Measurements from ENCODE around the gene TLX2. TPM values are rescaled to one million over a fixed set of nuclear protein-coding genes. Genes with fewer than 3 reads are reported as not detected.

The TLX2 gene
- total RNA-seq, 1 experiment from 2014 or later: 0.68 TPM

DNA sequence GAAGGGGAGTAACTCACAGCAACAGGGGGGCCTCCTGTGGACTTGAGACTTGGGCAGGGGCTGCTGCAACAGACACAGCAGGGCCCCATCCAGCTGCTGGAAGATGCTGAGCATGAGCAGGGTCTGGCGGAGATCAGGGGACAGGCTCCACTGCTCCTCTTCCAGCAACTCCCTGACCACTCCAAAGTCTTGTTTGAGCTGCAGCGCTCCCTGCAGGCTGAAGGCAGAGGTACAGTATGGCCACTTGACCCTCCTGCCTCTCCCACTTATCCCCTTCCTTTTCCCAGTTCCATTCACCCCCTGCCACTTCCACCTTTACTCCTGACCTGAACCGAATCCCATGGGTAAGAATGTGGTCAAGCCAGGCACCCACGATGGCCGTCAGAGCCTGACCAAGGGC, 39.4 kb upstream of the TLX2 start:
- Mint-ChIP-seq H3K4me3 (ENCODE audit: unreplicated experiment) (no peak overlapping the region), H3K4me1 (ENCODE audit: low read depth, unreplicated experiment) (peaks cover 8% of the 10 kb centered on the region), H3K27ac (ENCODE audit: unreplicated experiment) (no peak overlapping the region), H3K27me3 (ENCODE audit: insufficient read depth, unreplicated experiment) (no peaks in the 10 kb centered on the region), H3K9me3 (ENCODE audit: unreplicated experiment) (no peaks in the 10 kb centered on the region), H3K36me3 (ENCODE audit: insufficient read depth, unreplicated experiment) (peaks cover 61% of the 10 kb centered on the region)
- no peak overlapping the region for H3K4me3 ChIP-seq (ENCODE audit: low read depth, low read length)
- POLR2A ChIA-PET: no interaction called here
- CTCF ChIA-PET: no interaction called here
- no peaks in the 10 kb centered on the region for H3K9me3 ChIP-seq
- intact Hi-C loops (cut with micrococcal nuclease; ENCODE audit: unreplicated experiment): no loop called here
- no peaks in the 10 kb centered on the region for H3K27me3 ChIP-seq (replicated peaks; ENCODE audit: control insufficient read depth, insufficient read depth, low read length)
- TF ChIP-seq, protein P1, sequence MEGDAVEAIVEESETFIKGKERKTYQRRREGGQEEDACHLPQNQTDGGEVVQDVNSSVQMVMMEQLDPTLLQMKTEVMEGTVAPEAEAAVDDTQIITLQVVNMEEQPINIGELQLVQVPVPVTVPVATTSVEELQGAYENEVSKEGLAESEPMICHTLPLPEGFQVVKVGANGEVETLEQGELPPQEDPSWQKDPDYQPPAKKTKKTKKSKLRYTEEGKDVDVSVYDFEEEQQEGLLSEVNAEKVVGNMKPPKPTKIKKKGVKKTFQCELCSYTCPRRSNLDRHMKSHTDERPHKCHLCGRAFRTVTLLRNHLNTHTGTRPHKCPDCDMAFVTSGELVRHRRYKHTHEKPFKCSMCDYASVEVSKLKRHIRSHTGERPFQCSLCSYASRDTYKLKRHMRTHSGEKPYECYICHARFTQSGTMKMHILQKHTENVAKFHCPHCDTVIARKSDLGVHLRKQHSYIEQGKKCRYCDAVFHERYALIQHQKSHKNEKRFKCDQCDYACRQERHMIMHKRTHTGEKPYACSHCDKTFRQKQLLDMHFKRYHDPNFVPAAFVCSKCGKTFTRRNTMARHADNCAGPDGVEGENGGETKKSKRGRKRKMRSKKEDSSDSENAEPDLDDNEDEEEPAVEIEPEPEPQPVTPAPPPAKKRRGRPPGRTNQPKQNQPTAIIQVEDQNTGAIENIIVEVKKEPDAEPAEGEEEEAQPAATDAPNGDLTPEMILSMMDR (IDR thresholded peaks at IDR 0.05; ENCODE audit: insufficient read depth in 1 of 2, low read depth in 1 of 2, low read length in 1 of 2, severe bottlenecking in 1 of 2, unreplicated experiment in 1 of 2): peak; percentile 14 to 37
- DNase-seq: no peak
- no TSS peak for BruUV-seq (replicated peaks)
- peaks cover 4% of the 10 kb centered on the region; the same call in 1 of the 2 replicates for H3K4me1 ChIP-seq
- H3K36me3 ChIP-seq (ENCODE audit: control insufficient read depth, insufficient read depth, low read length): no peaks in the 10 kb centered on the region

DNA sequence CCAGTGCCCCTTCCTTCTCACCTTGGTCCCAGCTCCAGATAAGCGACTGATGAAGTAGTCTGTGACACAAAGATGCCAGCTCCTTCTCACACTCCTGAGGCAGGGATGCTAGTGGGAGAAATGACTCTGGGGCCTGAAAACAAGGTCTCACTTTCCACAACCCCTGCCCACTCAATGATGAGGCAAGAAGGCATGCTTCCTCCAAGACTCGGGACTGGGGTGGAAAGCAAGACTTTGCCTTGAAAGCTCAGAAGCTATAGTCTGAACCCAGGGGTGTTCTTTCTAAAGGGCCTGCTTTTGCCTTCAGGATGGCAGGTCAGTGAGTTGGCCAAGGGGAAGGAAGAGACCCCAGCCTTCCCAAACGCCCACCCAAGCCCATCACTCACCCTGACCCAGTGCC, 32.8 kb upstream of the TLX2 start:
- Mint-ChIP-seq H3K27ac (ENCODE audit: unreplicated experiment) (peak overlapping the region; percentile 90), H3K4me1 (ENCODE audit: low read depth, unreplicated experiment) (peaks cover 18% of the 10 kb centered on the region), H3K27me3 (ENCODE audit: insufficient read depth, unreplicated experiment) (no peaks in the 10 kb centered on the region), H3K36me3 (ENCODE audit: insufficient read depth, unreplicated experiment) (peaks cover 70% of the 10 kb centered on the region), H3K9me3 (ENCODE audit: unreplicated experiment) (no peaks in the 10 kb centered on the region), H3K4me3 (ENCODE audit: unreplicated experiment) (peak overlapping the region; percentile 82)
- ChIA-PET POLR2A (interaction anchor here (0.8 to 1.8 kb wide), 3 partner anchors 18 to 23 kb away, joined by 3 to 7 read pairs (median 3); partner anchors contain the start of genes LBX2 and WBP1), CTCF (interaction anchor here (1.7 to 2.0 kb wide), 2 partner anchors 22 to 51 kb away, joined by 6 to 8 read pairs; no protein-coding TSS in a partner anchor)
- Histone ChIP-seq H3K36me3 (ENCODE audit: control insufficient read depth, insufficient read depth, low read length) (peaks cover 3% of the 10 kb centered on the region; the same call in 1 of the 2 replicates), H3K9me3 (no peaks in the 10 kb centered on the region), H3K27me3 (replicated peaks; ENCODE audit: control insufficient read depth, insufficient read depth, low read length) (no peaks in the 10 kb centered on the region), H3K4me1 (peaks cover 8% of the 10 kb centered on the region), H3K4me3 (ENCODE audit: low read depth, low read length) (peak overlapping the region; percentile 76)
- intact Hi-C loops (cut with micrococcal nuclease; ENCODE audit: unreplicated experiment): no loop called here
- BruUV-seq (replicated peaks): no TSS peak
- TF ChIP-seq, protein P1 (IDR thresholded peaks at IDR 0.05; ENCODE audit: insufficient read depth in 1 of 2, low read depth in 1 of 2, low read length in 1 of 2, severe bottlenecking in 1 of 2, unreplicated experiment in 1 of 2): no peak
- no peak for DNase-seq

DNA sequence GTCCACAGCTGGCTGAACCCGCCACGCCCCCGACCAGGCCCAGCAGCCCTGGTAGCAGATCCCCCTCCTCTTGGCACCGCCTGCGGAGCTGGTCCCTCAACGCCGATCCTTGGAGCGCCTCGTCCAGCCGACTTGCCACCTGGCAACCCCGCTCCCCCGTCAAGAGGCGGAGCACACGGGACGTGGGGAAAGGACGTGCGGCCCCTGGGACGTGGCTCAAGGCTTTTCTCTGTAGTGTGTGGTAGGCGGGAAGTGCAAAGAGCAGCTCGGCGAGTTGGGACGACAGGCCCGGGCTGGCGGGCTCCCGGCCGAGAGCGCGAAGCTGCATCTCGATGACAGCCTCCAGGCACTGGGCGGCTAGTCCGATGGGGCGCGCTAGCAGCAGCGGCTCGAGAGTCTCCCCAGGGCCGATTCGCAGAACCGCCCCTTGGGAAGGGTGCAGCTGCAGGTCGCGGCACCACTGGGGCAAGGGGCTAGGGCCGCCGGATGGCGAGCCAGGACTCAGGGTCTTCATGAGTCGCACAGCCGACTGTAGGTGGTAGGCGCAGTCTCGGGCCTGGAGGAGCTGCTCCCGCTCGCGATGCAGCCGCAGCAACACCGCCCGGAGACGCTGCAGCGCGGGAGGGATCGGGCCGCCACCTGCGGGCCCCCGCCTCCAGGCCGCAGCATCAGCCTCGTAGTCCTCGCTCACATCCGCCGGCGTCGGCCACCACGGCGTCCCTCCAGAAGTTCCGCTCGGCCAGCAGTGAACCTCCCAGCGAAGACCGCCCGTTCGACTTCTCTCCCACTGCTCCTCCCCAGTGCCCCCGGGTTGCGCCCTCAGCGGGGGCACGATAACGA, 32.1 kb upstream of the TLX2 start:
- BruUV-seq (replicated peaks): no TSS peak
- H3K9me3 Mint-ChIP-seq (ENCODE audit: unreplicated experiment): no peaks in the 10 kb centered on the region
- peaks cover 8% of the 10 kb centered on the region for H3K4me1 ChIP-seq
- intact Hi-C loops (cut with micrococcal nuclease; ENCODE audit: unreplicated experiment): loop anchor here (2.0 kb wide), 1 partner anchor 67 kb away; no protein-coding TSS in a partner anchor
- no peaks in the 10 kb centered on the region for H3K27me3 ChIP-seq (replicated peaks; ENCODE audit: control insufficient read depth, insufficient read depth, low read length)
- H3K4me1 Mint-ChIP-seq (ENCODE audit: low read depth, unreplicated experiment): peaks cover 25% of the 10 kb centered on the region
- peaks cover 3% of the 10 kb centered on the region; the same call in 1 of the 2 replicates for H3K36me3 ChIP-seq (ENCODE audit: control insufficient read depth, insufficient read depth, low read length)
- DNase-seq: peak in 1 of 2 experiments; percentile 23
- ChIA-PET POLR2A (interaction anchor here (0.8 to 1.8 kb wide), 4 partner anchors 9 to 24 kb away, joined by 3 to 7 read pairs (median 4); partner anchors contain the start of genes LBX2 and WBP1), CTCF (interaction anchor here (0.6 to 2.0 kb wide), 12 partner anchors 9 to 108 kb away, joined by 3 to 8 read pairs (median 6); partner anchors contain the start of genes MRPL53, PCGF1 and WBP1)
- H3K4me3 Mint-ChIP-seq (ENCODE audit: unreplicated experiment): peak overlapping the region; percentile 82
- peaks cover 69% of the 10 kb centered on the region for H3K36me3 Mint-ChIP-seq (ENCODE audit: insufficient read depth, unreplicated experiment)
- H3K27me3 Mint-ChIP-seq (ENCODE audit: insufficient read depth, unreplicated experiment): no peaks in the 10 kb centered on the region
- H3K27ac Mint-ChIP-seq (ENCODE audit: unreplicated experiment): peak overlapping the region; percentile 90
- peak overlapping the region; percentile 76 for H3K4me3 ChIP-seq (ENCODE audit: low read depth, low read length)
- H3K9me3 ChIP-seq: no peaks in the 10 kb centered on the region
- TF ChIP-seq, protein P1 (IDR thresholded peaks at IDR 0.05; ENCODE audit: insufficient read depth in 1 of 2, low read depth in 1 of 2, low read length in 1 of 2, severe bottlenecking in 1 of 2, unreplicated experiment in 1 of 2): no peak

Data from Caco-2 (cell line).